OCI-LY1 (cell line): Measurements from ENCODE around the gene ESPNL.

Experiments
- H2AFZ ChIP-seq: fragments of 200-600 bp; sonication (generic), shearing (Covaris generic); 2 replicates; pipeline ENCODE4 v1.6.0; 2014; ENCODE audit warnings: antibody characterized with exemption, mild to moderate bottlenecking, low read length
- H3F3A ChIP-seq: fragments of 200-600 bp; sonication (generic), shearing (Covaris generic); 2 replicates; pipeline ENCODE4 v1.6.0; 2014; ENCODE audit warnings: mild to moderate bottlenecking, antibody characterized with exemption, low read length, moderate library complexity; ENCODE audit not compliant: insufficient read depth
- H3K27ac ChIP-seq: fragments of 200-600 bp; sonication (generic); 2 replicates; pipeline ENCODE4 v1.5.1; 2014; ENCODE audit warnings: low read length, mixed run types, mild to moderate bottlenecking, low read depth; ENCODE audit not compliant: poor library complexity, severe bottlenecking
- H3K27me3 ChIP-seq: fragments of 200-600 bp; sonication (generic); 2 replicates; pipeline ENCODE4 v1.6.0; 2014; ENCODE audit warnings: antibody characterized with exemption, mild to moderate bottlenecking, low read length, moderate library complexity; ENCODE audit not compliant: insufficient read depth
- H3K36me3 ChIP-seq: fragments of 200-600 bp; sonication (generic); 2 replicates; pipeline ENCODE4 v1.6.1; 2014; ENCODE audit warnings: mild to moderate bottlenecking, antibody characterized with exemption, low read length, moderate library complexity, mixed read lengths; ENCODE audit not compliant: insufficient read depth
- H3K4me1 ChIP-seq: fragments of 200-600 bp; sonication (generic); 2 replicates; pipeline ENCODE4 v1.5.1; 2014; ENCODE audit warnings: mild to moderate bottlenecking, low read length, moderate library complexity; ENCODE audit not compliant: insufficient read depth, severe bottlenecking
- H3K4me2 ChIP-seq: fragments of 200-600 bp; sonication (generic), shearing (Covaris generic); 2 replicates; pipeline ENCODE4 v1.6.1; 2014; ENCODE audit warnings: low read length
- H3K4me3 ChIP-seq: fragments of 200-600 bp; sonication (generic); 2 replicates; pipeline ENCODE4 v1.5.1; 2014; ENCODE audit warnings: low read length, low read depth, mild to moderate bottlenecking, mixed read lengths; ENCODE audit not compliant: poor library complexity, severe bottlenecking
- H3K79me2 ChIP-seq: fragments of 200-600 bp; shearing (Covaris generic); 2 replicates; pipeline ENCODE4 v1.6.1; 2016; ENCODE audit warnings: mixed run types, low read length, mixed read lengths; ENCODE audit not compliant: insufficient read depth
- H3K9ac ChIP-seq: fragments of 200-600 bp; sonication (generic), shearing (Covaris generic); 2 replicates; pipeline ENCODE4 v1.6.1; 2014; ENCODE audit warnings: mild to moderate bottlenecking, low read length, mixed read lengths
- H3K9me2 ChIP-seq: fragments of 200-600 bp; sonication (generic), shearing (Covaris generic); 2 replicates; pipeline ENCODE4 v1.6.1; 2014; ENCODE audit warnings: low read depth, mild to moderate bottlenecking, low read length, mixed read lengths
- H3K9me3 ChIP-seq: fragments of 200-600 bp; shearing (Covaris generic); 2 replicates; pipeline ENCODE4 v1.6.1; 2014; ENCODE audit warnings: low read length, mixed read lengths
- H4K20me1 ChIP-seq: fragments of 200-600 bp; sonication (generic), shearing (Covaris generic); 2 replicates; pipeline ENCODE4 v1.6.0; 2016; ENCODE audit warnings: mild to moderate bottlenecking, low read length; ENCODE audit not compliant: insufficient read depth
- EZH2 ChIP-seq: fragments of 200-600 bp; sonication (generic), shearing (Covaris generic); IDR thresholded peaks from 2 replicates; pipeline ENCODE4 v1.8.0; 2017; ENCODE audit warnings: borderline replicate concordance, mixed run types, mild to moderate bottlenecking, antibody characterized with exemption, low read length, moderate library complexity, mixed read lengths
- TF ChIP-seq, protein P1 (sequence below): fragments of 200-600 bp; sonication (generic), shearing (Covaris generic); IDR thresholded peaks from 2 replicates; pipeline ENCODE4 v1.5.1; 2017; ENCODE audit warnings: mild to moderate bottlenecking, antibody characterized with exemption, low read length, moderate library complexity, mixed read lengths

Gene ESPNL

GRCh38 chr2:238102865-238103264, 2.7 kb downstream of the ESPNL start:
- no peak overlapping the region for H3K9ac ChIP-seq
- no peaks in the 10 kb centered on the region for H3K36me3 ChIP-seq
- no peaks in the 10 kb centered on the region for H3K79me2 ChIP-seq
- H3K9me2 ChIP-seq = no peaks in the 10 kb centered on the region
- no peak overlapping the region for H3K4me3 ChIP-seq
- no peak overlapping the region for H3K27ac ChIP-seq
- H3K27me3 ChIP-seq = peaks cover 8% of the 10 kb centered on the region
- TF ChIP-seq EZH2 = no peak
- TF ChIP-seq, protein P1, sequence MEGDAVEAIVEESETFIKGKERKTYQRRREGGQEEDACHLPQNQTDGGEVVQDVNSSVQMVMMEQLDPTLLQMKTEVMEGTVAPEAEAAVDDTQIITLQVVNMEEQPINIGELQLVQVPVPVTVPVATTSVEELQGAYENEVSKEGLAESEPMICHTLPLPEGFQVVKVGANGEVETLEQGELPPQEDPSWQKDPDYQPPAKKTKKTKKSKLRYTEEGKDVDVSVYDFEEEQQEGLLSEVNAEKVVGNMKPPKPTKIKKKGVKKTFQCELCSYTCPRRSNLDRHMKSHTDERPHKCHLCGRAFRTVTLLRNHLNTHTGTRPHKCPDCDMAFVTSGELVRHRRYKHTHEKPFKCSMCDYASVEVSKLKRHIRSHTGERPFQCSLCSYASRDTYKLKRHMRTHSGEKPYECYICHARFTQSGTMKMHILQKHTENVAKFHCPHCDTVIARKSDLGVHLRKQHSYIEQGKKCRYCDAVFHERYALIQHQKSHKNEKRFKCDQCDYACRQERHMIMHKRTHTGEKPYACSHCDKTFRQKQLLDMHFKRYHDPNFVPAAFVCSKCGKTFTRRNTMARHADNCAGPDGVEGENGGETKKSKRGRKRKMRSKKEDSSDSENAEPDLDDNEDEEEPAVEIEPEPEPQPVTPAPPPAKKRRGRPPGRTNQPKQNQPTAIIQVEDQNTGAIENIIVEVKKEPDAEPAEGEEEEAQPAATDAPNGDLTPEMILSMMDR = no peak
- peaks cover 25% of the 10 kb centered on the region for H3K4me1 ChIP-seq
- H2AFZ ChIP-seq = no peak overlapping the region
- no peaks in the 10 kb centered on the region for H3K9me3 ChIP-seq
- no peaks in the 10 kb centered on the region for H4K20me1 ChIP-seq
- no peak overlapping the region for H3K4me2 ChIP-seq
- no peaks in the 10 kb centered on the region for H3F3A ChIP-seq

DNA sequence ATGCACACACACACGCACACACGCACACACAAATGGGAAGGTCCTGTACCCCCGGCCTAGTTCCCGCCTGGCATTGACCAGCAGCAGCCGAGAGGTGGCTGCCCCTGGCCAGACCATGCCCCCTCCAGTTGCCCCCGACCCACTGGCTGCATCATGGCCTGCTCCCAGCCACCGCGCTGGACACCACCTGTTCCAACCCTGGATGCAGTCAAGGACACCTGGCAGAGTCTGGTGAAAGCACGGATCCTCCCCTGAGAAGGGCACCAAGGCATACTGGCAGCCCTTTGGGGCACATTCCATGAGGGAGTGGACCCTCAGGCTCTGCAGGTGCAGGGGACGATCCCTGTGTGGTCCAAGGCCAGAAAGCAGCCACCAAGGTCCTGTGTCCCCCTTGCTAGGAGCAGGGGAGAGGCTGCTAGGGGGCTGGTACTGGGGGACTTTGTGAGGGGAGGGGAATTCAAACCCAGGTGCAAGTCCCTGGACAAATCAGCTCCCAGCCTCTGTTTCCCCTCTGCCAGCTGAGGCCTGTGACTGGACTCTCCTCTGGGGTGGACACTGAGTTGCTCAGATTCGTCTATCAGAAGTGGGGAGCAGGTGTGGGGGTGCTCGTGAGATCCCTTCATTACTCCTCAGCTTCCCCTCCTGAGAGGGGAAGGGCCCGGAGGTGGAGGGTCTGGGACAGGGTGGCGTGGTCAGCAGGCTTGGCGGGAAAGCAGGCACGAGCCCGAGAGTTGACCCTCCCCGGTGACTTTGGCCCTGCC, 3.5 kb downstream of the ESPNL start:
- Histone ChIP-seq H3K4me1 (peaks cover 30% of the 10 kb centered on the region), H3K9me2 (no peaks in the 10 kb centered on the region), H3K9ac (no peak overlapping the region), H3F3A (no peaks in the 10 kb centered on the region), H4K20me1 (no peaks in the 10 kb centered on the region), H3K27ac (no peak overlapping the region), H3K4me3 (no peak overlapping the region), H3K27me3 (peaks cover 8% of the 10 kb centered on the region), H3K36me3 (no peaks in the 10 kb centered on the region), H2AFZ (no peak overlapping the region), H3K4me2 (no peak overlapping the region), H3K79me2 (no peaks in the 10 kb centered on the region), H3K9me3 (no peaks in the 10 kb centered on the region)
- no peak for TF ChIP-seq EZH2
- TF ChIP-seq, protein P1 = no peak

- Histone ChIP-seq H3K4me3 (no peak overlapping the region), H2AFZ (no peak overlapping the region), H3K9ac (no peak overlapping the region), H3F3A (no peaks in the 10 kb centered on the region), H3K27ac (no peak overlapping the region), H3K9me3 (no peaks in the 10 kb centered on the region), H4K20me1 (no peaks in the 10 kb centered on the region), H3K79me2 (no peaks in the 10 kb centered on the region), H3K4me2 (no peak overlapping the region), H3K36me3 (no peaks in the 10 kb centered on the region), H3K9me2 (no peaks in the 10 kb centered on the region), H3K4me1 (peaks cover 30% of the 10 kb centered on the region), H3K27me3 (peaks cover 8% of the 10 kb centered on the region)
- TF ChIP-seq EZH2 = no peak
- TF ChIP-seq, protein P1 = no peak
These were observed 4.1 kb downstream of the ESPNL start for GRCh38 chr2:238104226-238104690.
